Calu3 (cell line): Measurements from ENCODE around the gene FAM47E. TPM values are rescaled to one million over a fixed set of nuclear protein-coding genes. Genes with fewer than 3 reads are reported as not detected.

Source experiments
- BruUV-seq: library from RNA; stranded (reverse); fragments of 400-500 nt; replicated peaks from 2 replicates; lab custom pipeline; 2021; lab: Mats Ljungman, UMichigan
- CTCF ChIA-PET: fragments of 300-600 bp; sonication (Branson Sonifier 250); formaldehyde crosslinking; loops from one replicate; lab custom pipeline; 2022; ENCODE audit warnings: antibody characterized with exemption; lab: Charles Lee
- DNase-seq: peaks from one replicate; pipeline ENCODE4 v3.0.0; 2022
- H3K27ac Mint-ChIP-seq: one replicate; pipeline ENCODE4 v1.8.0; 2022; ENCODE audit warnings: mixed read lengths; ENCODE audit not compliant: unreplicated experiment
- H3K27me3 Mint-ChIP-seq: one replicate; pipeline ENCODE4 v1.8.0; 2022; ENCODE audit warnings: mixed read lengths; ENCODE audit not compliant: unreplicated experiment
- H3K36me3 Mint-ChIP-seq: one replicate; pipeline ENCODE4 v1.8.0; 2022; ENCODE audit warnings: mild to moderate bottlenecking, moderate library complexity, mixed read lengths; ENCODE audit not compliant: insufficient read depth, unreplicated experiment
- H3K4me1 Mint-ChIP-seq: one replicate; pipeline ENCODE4 v1.8.0; 2022; ENCODE audit warnings: mild to moderate bottlenecking, low read depth, mixed read lengths; ENCODE audit not compliant: unreplicated experiment
- H3K4me3 Mint-ChIP-seq: one replicate; pipeline ENCODE4 v1.8.0; 2022; ENCODE audit warnings: mild to moderate bottlenecking, low read depth, moderate library complexity, mixed read lengths; ENCODE audit not compliant: unreplicated experiment
- H3K9me3 Mint-ChIP-seq: one replicate; pipeline ENCODE4 v1.8.0; 2022; ENCODE audit warnings: low read depth, mixed read lengths; ENCODE audit not compliant: unreplicated experiment
- CTCF ChIP-seq: fragments of 200-600 bp; IDR thresholded peaks from one replicate; pipeline ENCODE4 v1.8.0; 2022; ENCODE audit warnings: antibody characterized with exemption; ENCODE audit not compliant: unreplicated experiment
- intact Hi-C: fragments of 100-400 bp; cut with micrococcal nuclease; formaldehyde crosslinking; loops from one replicate; pipeline ENCODE4 v1.10.0; 2022; ENCODE audit not compliant: unreplicated experiment
- total RNA-seq: library from RNA; stranded (reverse); gene quantifications from 2 replicates; pipeline ENCODE4 v1.2.3, GENCODE V29; 2022

Gene FAM47E
- total RNA-seq, 1 experiment from 2014 or later, result 0.57 TPM

GRCh38 chr4:76210452-76210851 is 41.1 kb upstream of the FAM47E start:
- TF ChIP-seq CTCF, result no peak
- CTCF ChIA-PET, result interaction anchor here (0.7 to 1.3 kb wide), 2 partner anchors 22 to 168 kb away, joined by 3 read pairs; no protein-coding TSS in a partner anchor
- Mint-ChIP-seq H3K27me3 (no peaks in the 10 kb centered on the region), H3K4me1 (peaks cover 44% of the 10 kb centered on the region), H3K4me3 (no peak overlapping the region), H3K9me3 (no peaks in the 10 kb centered on the region), H3K36me3 (peaks cover 20% of the 10 kb centered on the region), H3K27ac (no peak overlapping the region)
- no TSS peak for BruUV-seq
- intact Hi-C loops, result no loop called here
- no peak for DNase-seq

- intact Hi-C loops, result no loop called here
- Mint-ChIP-seq H3K4me1 (peaks cover 60% of the 10 kb centered on the region), H3K4me3 (peak overlapping the region; percentile 71), H3K27ac (peak overlapping the region; percentile 62), H3K9me3 (no peaks in the 10 kb centered on the region), H3K36me3 (peaks cover 20% of the 10 kb centered on the region), H3K27me3 (no peaks in the 10 kb centered on the region)
- CTCF ChIA-PET, result interaction anchor here (0.5 to 1.7 kb wide), 4 partner anchors 12 to 166 kb away, joined by 3 to 5 read pairs (median 4); no protein-coding TSS in a partner anchor
- BruUV-seq, result no TSS peak
- no peak for TF ChIP-seq CTCF
- no peak for DNase-seq
Observed at GRCh38 chr4:76211769-76212708, 39.5 kb upstream of the FAM47E start.

- Mint-ChIP-seq H3K9me3 (no peaks in the 10 kb centered on the region), H3K36me3 (peaks cover 20% of the 10 kb centered on the region), H3K4me3 (peak overlapping the region; percentile 71), H3K27me3 (no peaks in the 10 kb centered on the region), H3K27ac (peak overlapping the region; percentile 62), H3K4me1 (peaks cover 63% of the 10 kb centered on the region)
- TF ChIP-seq CTCF, result no peak
- CTCF ChIA-PET, result interaction anchor here (1.0 to 1.7 kb wide), 3 partner anchors 12 to 165 kb away, joined by 3 to 4 read pairs (median 4); no protein-coding TSS in a partner anchor
- no TSS peak for BruUV-seq
- intact Hi-C loops, result no loop called here
- no peak for DNase-seq
Observed at GRCh38 chr4:76212851-76213414, 38.6 kb upstream of the FAM47E start.

GRCh38 chr4:76213415-76214176 is 37.9 kb upstream of the FAM47E start, which contains the start of gene SCARB2:
Gene SCARB2, minus strand, starts transcription at chr4:76213824. Its CDS starts 281 bp downstream, at chr4:76213543.
- no TSS peak for BruUV-seq
- Mint-ChIP-seq H3K4me1 (peaks cover 60% of the 10 kb centered on the region), H3K4me3 (peak within 1 kb of the TSS; percentile 71), H3K36me3 (peaks cover 15% of the 10 kb centered on the region), H3K27ac (peak within 1 kb of the TSS; percentile 64), H3K9me3 (no peaks in the 10 kb centered on the region), H3K27me3 (no peaks in the 10 kb centered on the region)
- TF ChIP-seq CTCF, result no peak
- intact Hi-C loops, result no loop called here
- DNase-seq, result peak; percentile 82
- CTCF ChIA-PET, result interaction anchor here (1.7 kb wide), 1 partner anchor 34 kb away, joined by 4 read pairs; no protein-coding TSS in a partner anchor
